Suppressor macrophage treated with lipopolysaccharide for 1 hour (primary cell): ENCODE data around the gene AXL.
"Not testable (repeated sequence)": the region's sequence is repeated elsewhere in the genome, so short reads cannot be mapped to it uniquely, and the experiment has no call there.

Experiments
- DNase-seq, 3 donors: peaks; one replicate each; pipeline ENCODE4 v3.0.0-alpha.2; 2020 to 2022

The AXL gene

GRCh38 chr19:41218615-41219507 lies at the start of gene AXL:
Gene AXL, plus strand, starts transcription at chr19:41219223. Its CDS starts 170 bp downstream, at chr19:41219393.
- DNase-seq: no peak

GRCh38 chr19:41172297-41173164 lies 46.5 kb upstream of the AXL start:
- no peak for DNase-seq

DNA sequence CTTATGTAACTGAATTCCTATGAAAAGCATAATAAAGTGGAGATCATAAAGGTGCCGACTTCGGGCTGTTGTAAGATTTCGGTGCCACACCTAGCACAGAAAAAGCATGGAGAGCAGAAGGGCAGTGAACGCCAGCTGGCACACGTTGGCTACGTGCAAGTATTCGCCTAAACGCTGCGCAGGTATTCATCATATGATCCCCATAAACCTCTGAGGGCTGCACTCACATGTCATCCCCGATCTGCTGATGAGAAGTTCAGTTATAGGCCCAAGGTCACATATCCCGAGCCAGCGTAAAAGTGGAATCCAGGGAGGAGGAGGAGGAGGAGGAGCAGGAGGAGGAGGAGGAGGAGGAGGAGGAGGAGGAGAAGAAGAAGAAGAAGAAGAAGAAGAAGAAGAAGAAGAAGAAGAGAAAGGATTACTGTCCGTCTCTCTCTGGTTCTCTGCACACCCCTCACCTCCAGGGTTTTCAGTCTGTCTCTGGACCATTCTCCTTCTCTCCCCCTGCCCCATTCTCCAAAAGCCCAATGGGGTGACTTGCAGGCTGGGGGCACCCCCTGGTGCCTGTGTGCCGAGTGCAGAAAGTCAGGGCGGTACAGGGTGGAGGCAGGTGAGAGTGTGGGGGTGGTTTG lies 44.6 kb upstream of the AXL start:
- DNase-seq: no peak

DNA sequence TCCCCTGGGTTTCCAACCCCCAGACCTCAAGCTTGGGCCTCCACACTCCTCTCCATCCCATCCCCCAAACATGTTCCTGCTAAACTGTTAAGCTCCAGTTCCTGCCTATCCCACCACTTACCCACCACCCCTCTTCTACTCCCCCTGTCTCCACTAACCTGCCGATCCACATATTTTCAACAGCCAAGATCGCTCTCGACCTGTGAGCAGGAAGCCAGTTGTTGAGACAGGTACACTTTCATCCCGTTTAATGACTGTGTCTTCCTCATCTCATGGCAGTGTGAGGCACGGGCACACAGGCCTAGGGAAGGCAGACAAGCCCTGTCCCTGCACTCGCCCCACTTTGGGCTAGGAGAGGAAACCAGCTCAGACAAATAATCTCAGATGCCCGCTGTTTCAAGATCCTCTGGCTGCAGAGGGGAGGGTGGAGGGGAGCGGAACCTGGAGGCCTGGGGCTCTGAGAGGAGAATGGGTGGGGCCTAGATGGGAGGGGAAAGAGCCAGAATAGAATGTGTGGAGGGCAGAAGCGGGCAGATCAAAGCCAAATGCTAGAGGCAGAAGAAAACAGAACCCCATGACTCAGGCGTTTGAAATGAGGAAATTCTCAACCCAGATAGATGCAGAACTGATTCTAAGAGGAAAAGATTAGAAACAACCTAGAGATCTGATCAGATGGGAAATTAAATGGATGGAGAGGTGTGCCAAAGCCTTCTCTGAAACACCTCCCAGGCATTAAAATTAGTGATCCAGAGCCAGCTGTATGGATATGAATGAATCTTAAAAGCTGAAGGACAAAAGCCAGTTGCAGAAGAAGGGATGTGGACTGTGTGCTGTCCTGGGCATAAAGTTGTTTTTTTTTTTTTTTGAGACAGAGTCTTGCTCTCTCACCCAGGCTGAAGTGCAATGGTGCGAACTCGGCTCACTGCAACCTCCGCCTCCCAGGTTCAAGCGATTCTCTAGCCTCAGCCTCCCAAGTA lies 42.9 kb upstream of the AXL start:
- DNase-seq: peak; percentile 73 to 81 (median 77)

DNA sequence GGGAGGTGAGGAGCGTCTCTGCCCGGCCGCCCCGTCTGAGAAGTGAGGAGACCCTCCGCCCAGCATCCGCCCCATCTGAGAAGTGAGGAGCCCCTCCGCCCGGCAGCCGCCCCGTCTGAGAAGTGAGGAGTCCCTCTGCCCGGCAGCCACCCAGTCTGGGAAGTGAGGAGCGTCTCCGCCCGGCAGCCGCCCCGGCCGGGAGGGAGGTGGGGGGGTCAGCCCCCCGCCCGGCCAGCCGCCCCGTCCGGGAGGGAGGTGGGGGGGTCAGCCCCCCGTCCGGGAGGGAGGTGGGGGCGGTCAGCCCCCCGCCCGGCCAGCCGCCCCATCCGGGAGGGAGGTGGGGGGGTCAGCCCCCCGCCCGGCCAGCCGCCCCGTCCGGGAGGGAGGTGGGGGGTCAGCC lies 38.9 kb upstream of the AXL start:
- not testable (repeated sequence) for DNase-seq

GRCh38 chr19:41186971-41187883 lies 31.8 kb upstream of the AXL start:
- no peak for DNase-seq

GRCh38 chr19:41187884-41188279 lies 31.1 kb upstream of the AXL start:
- DNase-seq: no peak

DNA sequence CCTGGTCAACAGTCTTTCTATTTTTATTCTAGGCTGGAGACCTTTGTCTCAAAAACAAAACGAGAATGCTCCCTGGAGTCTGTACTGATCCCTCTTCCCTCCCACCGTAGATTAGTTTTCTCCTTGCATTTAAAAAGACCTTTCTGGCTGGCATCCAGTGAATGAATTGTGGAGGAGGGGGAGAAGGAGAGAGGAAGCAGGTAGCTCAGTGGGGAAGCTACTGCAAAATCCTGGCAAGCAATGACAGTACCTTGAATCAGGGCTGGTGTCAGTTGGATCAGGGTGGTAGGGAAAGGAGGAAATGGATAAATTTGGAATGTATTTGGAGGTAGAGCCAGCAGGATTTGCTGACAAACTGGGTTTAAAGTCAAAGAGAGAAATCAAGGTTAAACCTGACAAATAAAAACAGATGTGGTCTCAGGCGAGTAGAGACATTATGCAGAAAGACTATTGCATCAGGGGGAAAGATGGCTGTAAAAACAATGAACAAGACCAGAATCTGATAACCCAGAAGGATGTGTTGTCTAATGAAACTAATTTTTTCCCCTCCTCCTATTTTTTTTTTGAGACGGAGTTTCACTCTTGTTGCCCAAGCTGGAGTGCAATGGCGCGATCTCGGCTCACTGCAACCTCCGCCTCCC lies 29.5 kb upstream of the AXL start:
- DNase-seq: no peak

DNA sequence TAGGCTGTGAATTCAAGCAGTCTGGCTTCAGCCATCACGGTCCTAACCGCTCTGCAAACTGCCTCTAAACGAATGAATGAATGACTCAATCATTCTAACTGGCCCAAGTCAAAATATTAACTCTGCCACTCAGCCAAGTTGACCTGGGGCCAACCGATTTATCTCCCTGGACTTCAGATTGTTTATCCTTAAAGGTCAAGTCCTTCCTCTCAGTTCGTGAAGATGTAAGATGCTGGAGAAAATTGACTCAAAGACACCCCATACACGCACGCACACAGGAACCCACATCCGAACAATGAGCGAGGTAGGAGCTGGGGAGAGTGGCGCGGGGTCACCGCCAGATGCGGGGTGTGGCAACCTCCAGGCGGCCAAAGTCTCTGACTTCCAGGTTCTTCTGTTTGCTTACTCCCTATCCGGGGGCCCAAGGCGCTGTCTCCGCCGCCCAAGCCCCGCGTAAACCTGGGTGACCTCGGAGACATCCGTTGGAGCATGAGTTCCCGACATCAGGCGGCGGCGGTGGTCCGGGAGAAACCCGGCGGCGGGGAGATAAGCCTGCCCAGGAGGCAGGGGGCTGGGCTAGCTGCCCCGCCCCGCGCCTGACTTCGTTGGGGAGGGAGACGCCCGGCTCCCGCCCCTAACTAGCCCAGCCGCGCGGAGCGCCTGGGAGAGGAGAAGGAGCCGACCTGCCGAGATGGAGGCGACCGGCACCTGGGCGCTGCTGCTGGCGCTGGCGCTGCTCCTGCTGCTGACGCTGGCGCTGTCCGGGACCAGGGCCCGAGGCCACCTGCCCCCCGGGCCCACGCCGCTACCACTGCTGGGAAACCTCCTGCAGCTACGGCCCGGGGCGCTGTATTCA lies 26.2 kb upstream of the AXL start, which contains the start of gene CYP2S1:
TSS of gene CYP2S1 (plus strand) at position 646 of the 856 bp plus-strand sequence. CDS start at position 692, 46 bp downstream.
- DNase-seq: peak; percentile 33 to 77 (median 49)

GRCh38 chr19:41193430-41194156 lies 25.4 kb upstream of the AXL start:
- no peak for DNase-seq

- DNase-seq: peak; percentile 42 to 55 (median 48)
These were observed 24.9 kb upstream of the AXL start for GRCh38 chr19:41194157-41194552.

GRCh38 chr19:41195675-41196497 lies 23.1 kb upstream of the AXL start:
- DNase-seq: peak; percentile 90 to 94 (median 91)

DNA sequence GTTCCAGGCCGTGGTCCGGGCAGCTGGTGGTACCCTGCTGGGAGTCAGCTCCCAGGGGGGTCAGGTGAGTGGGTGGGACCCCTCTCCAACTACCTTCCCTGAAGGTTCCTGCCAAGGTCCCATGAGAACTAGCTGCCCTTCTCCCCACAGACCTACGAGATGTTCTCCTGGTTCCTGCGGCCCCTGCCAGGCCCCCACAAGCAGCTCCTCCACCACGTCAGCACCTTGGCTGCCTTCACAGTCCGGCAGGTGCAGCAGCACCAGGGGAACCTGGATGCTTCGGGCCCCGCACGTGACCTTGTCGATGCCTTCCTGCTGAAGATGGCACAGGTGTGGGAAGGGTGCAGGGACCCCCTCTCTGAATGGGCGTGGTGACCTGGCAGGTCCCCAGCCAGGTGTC lies 20.5 kb upstream of the AXL start:
- no peak for DNase-seq

DNA sequence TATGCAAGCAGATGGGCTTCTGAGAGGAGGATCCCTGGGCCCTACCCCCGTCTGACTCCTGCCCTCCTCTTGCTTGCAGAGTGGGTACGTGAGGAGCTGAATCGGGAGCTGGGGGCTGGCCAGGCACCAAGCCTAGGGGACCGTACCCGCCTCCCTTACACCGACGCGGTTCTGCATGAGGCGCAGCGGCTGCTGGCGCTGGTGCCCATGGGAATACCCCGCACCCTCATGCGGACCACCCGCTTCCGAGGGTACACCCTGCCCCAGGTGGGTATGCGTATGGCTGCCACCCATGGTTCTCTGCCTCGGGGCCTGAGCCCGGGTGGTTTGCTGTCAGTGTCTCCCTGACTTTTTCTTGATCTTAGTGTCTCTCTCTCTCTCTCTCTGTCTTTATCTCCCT lies 15.7 kb upstream of the AXL start:
- DNase-seq: no peak

GRCh38 chr19:41204338-41204737 lies 14.7 kb upstream of the AXL start:
- DNase-seq: peak; percentile 88 to 90 (median 88)

DNA sequence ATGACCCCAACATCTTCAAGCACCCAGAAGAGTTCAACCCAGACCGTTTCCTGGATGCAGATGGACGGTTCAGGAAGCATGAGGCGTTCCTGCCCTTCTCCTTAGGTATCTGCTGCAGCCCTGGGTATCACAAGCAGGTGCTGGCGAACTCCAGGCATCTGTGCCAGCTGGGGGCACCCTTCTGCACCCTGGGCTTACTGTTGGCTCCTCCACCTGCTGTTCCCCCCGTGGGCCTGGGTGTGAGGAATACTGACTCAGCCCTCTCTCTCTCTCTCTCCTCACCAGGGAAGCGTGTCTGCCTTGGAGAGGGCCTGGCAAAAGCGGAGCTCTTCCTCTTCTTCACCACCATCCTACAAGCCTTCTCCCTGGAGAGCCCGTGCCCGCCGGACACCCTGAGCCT lies 13.0 kb upstream of the AXL start:
- DNase-seq: no peak

DNA sequence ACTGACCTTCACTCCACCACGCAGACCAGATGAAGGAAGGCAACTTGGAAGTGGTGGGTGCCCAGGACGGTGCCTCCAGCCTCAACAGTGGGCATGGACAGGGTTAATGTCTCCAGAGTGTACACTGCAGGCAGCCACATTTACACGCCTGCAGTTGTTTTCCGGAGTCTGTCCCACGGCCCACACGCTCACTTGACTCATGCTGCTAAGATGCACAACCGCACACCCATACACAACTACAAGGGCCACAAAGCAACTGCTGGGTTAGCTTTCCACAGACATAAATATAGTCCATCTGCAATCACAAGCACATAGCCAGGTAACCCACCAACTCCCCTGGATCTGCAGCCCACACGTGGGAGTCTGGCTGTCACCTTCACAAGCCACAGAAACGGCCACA lies 12.6 kb upstream of the AXL start:
- no peak for DNase-seq
